B cell (primary cell): Measurements from ENCODE around the gene FAM177B. TPM values are rescaled to one million over a fixed set of nuclear protein-coding genes. Genes with fewer than 3 reads are reported as not detected.

Experiments
- ATAC-seq: fragments of 200-7000 bp; cut with Tn5 transposase; one replicate; pipeline ENCODE4 v1.10.0; 2021; ENCODE audit warnings: low read depth, mild to moderate bottlenecking, moderate number of reproducible peaks, moderate library complexity
- CTCF ChIA-PET: fragments of 350-600 bp; sonication (Branson Sonifier 250); formaldehyde crosslinking; loops from one replicate; lab custom pipeline; 2021; ENCODE audit warnings: antibody characterized with exemption, inconsistent platforms; lab: Charles Lee
- POLR2A ChIA-PET: fragments of 350-600 bp; sonication (Branson Sonifier 250); formaldehyde crosslinking; loops from one replicate; lab custom pipeline; 2021; ENCODE audit warnings: antibody characterized with exemption; lab: Charles Lee
- DNase-seq: peaks from one replicate; pipeline ENCODE4 v3.0.0; 2013
- H2AFZ ChIP-seq: 2 replicates; pipeline ENCODE4 v1.6.1; 2012; ENCODE audit warnings: mild to moderate bottlenecking, low read depth, low read length; ENCODE audit not compliant: insufficient read depth, poor library complexity, severe bottlenecking
- H3K27ac ChIP-seq, 2 donors: 1 replicate in 1 of 2; 2 replicates in 1 of 2; pipeline ENCODE4 v1.5.1; 2012 to 2013; ENCODE audit warnings: low read length in 2 of 2, mild to moderate bottlenecking in 2 of 2, moderate library complexity in 1 of 2
- H3K27me3 ChIP-seq, 4 experiments: fragments of 200-600 bp in 1 of 4; sonication (generic) in 1 of 4; replicated peaks in 1 of 4; 1 replicate in 2 of 4; 2 replicates in 2 of 4; pipeline versions ENCODE4 v1.6.1 to v1.7.0; 2013 to 2016; ENCODE audit warnings: low read length in 3 of 4, mild to moderate bottlenecking in 2 of 4, mixed read lengths in 1 of 4, moderate library complexity in 1 of 4; ENCODE audit not compliant: insufficient read depth in 4 of 4, control insufficient read depth in 3 of 4; ENCODE audit errors: control extremely low read depth in 1 of 4
- H3K36me3 ChIP-seq, 2 experiments: replicated peaks in 1 of 2; 1 replicate in 1 of 2; 2 replicates in 1 of 2; pipeline versions ENCODE4 v1.6.1 to v1.7.1; 2013; ENCODE audit warnings: low read length in 1 of 2; ENCODE audit not compliant: insufficient read depth in 2 of 2, control insufficient read depth in 1 of 2; ENCODE audit errors: control extremely low read depth in 1 of 2, extremely low read depth in 1 of 2
- H3K4me1 ChIP-seq, 2 donors: fragments of 200-600 bp in 1 of 2; sonication (generic) in 1 of 2; 1 replicate in 1 of 2; 2 replicates in 1 of 2; pipeline versions ENCODE4 v1.5.1 to v1.6.1; 2013 to 2017; ENCODE audit warnings: low read length in 2 of 2; ENCODE audit not compliant: control insufficient read depth in 2 of 2, insufficient read depth in 2 of 2
- H3K4me2 ChIP-seq: replicated peaks from 2 replicates; pipeline ENCODE3; 2012; ENCODE audit warnings: mild to moderate bottlenecking, low read depth, low read length; ENCODE audit not compliant: poor library complexity, severe bottlenecking
- H3K4me3 ChIP-seq, 5 experiments: fragments of 200-600 bp in 1 of 5; sonication (generic) in 1 of 5; 1 replicate in 3 of 5; 2 replicates in 2 of 5; pipeline versions ENCODE4 v1.5.1 to v1.7.0; 2011 to 2016; ENCODE audit warnings: low read length in 4 of 5, mild to moderate bottlenecking in 4 of 5, low read depth in 2 of 5, control low read depth in 1 of 5, moderate library complexity in 1 of 5; ENCODE audit not compliant: insufficient read depth in 1 of 5; ENCODE audit errors: control extremely low read depth in 1 of 5, extremely low read depth in 1 of 5
- H3K79me2 ChIP-seq: fragments of 200-600 bp; sonication (generic); one replicate; pipeline ENCODE4 v1.6.0; 2016; ENCODE audit warnings: low read length; ENCODE audit not compliant: control insufficient read depth, insufficient read depth
- H3K9ac ChIP-seq: fragments of 200-600 bp; sonication (generic); 2 replicates; pipeline ENCODE4 v1.6.1; 2017; ENCODE audit warnings: mild to moderate bottlenecking, low read length, moderate library complexity
- H3K9me3 ChIP-seq, 3 donors: one replicate each; pipeline versions ENCODE4 v1.6.1 to v1.7.1; 2013; ENCODE audit warnings: low read length in 2 of 3; ENCODE audit not compliant: control insufficient read depth in 2 of 3, insufficient read depth in 1 of 3; ENCODE audit errors: control extremely low read depth in 1 of 3
- H4K20me1 ChIP-seq: 2 replicates; pipeline ENCODE4 v1.6.0; 2012; ENCODE audit warnings: mild to moderate bottlenecking, low read length; ENCODE audit not compliant: insufficient read depth, control insufficient read depth, poor library complexity, severe bottlenecking
- H3K27ac Mint-ChIP-seq: one replicate; pipeline ENCODE4 v1.8.0; 2021; ENCODE audit warnings: mixed read lengths
- H3K27me3 Mint-ChIP-seq: one replicate; pipeline ENCODE4 v1.8.0; 2021; ENCODE audit warnings: mixed read lengths
- H3K4me1 Mint-ChIP-seq: one replicate; pipeline ENCODE4 v1.8.0; 2021; ENCODE audit warnings: mixed read lengths
- H3K4me3 Mint-ChIP-seq: one replicate; pipeline ENCODE4 v1.8.0; 2021; ENCODE audit warnings: mixed read lengths
- H3K9me3 Mint-ChIP-seq: one replicate; pipeline ENCODE4 v1.8.0; 2022; ENCODE audit warnings: mixed read lengths; ENCODE audit not compliant: insufficient read depth
- CTCF ChIP-seq: fragments of 200-600 bp; IDR thresholded peaks from one replicate; pipeline ENCODE4 v1.8.0; 2022; ENCODE audit warnings: antibody characterized with exemption, mild to moderate bottlenecking
- EZH2 ChIP-seq: IDR thresholded peaks from 2 replicates; pipeline ENCODE4 v1.6.1; 2012; ENCODE audit warnings: borderline replicate concordance, low read depth, mild to moderate bottlenecking, moderate library complexity, low read length; ENCODE audit not compliant: insufficient read depth, poor library complexity, severe bottlenecking
- WGBS: methylation state at CpG from one replicate; pipeline ENCODE4 v1.1.5; 2013; ENCODE audit warnings: missing lambda C conversion rate; ENCODE audit not compliant: insufficient coverage; 5-methylcytosine and 5-hydroxymethylcytosine counted together
- intact Hi-C: fragments of 100-400 bp; cut with micrococcal nuclease; formaldehyde crosslinking; loops from one replicate; pipeline ENCODE4 v1.10.0; 2022
- polyA plus RNA-seq: library from polyadenylated mRNA; depleted of rRNA; stranded (reverse); fragments of >200 nt; gene quantifications from 2 replicates; pipeline ENCODE4 v1.2.3, GENCODE V29; 2012
- total RNA-seq, 2 donors: library from RNA; stranded (reverse); fragments of 120-200 nt in 1 of 2; gene quantifications; 1 replicate in 1 of 2; 2 replicates in 1 of 2; pipeline versions ENCODE4 v1.2.3 to v1.2.4, GENCODE V29; 2013 to 2022

FAM177B gene
- total and polyA plus RNA-seq, 2 donors (not counting 1 experiment from before 2014, with no cell fraction given), result 12.8 to 19.9 TPM

- Histone ChIP-seq H3K9me3 (peaks cover 1 to 8% (median 8%) of the 10 kb centered on the region in 3 donors), H3K36me3 (no peaks in the 10 kb centered on the region), H3K79me2 (no peaks in the 10 kb centered on the region), H3K27me3 (no peaks in the 10 kb centered on the region), H2AFZ (no peak overlapping the region), H3K27ac (no peak overlapping the region), H3K4me2 (no peak overlapping the region), H3K4me1 (peaks cover 17 to 18% of the 10 kb centered on the region in 2 donors), H3K9ac (no peak overlapping the region), H3K4me3 (no peak overlapping the region), H4K20me1 (no peaks in the 10 kb centered on the region)
- no peak for TF ChIP-seq CTCF
- TF ChIP-seq EZH2, result no peak
- H3K4me1 Mint-ChIP-seq, result peaks cover 54% of the 10 kb centered on the region
- H3K9me3 Mint-ChIP-seq, result peaks cover 9% of the 10 kb centered on the region
- H3K27me3 Mint-ChIP-seq, result no peaks in the 10 kb centered on the region
- ATAC-seq, result no peak
- no peak overlapping the region for H3K4me3 Mint-ChIP-seq
- 0% methylated on average over 1 of the region's 2 CpGs for WGBS
- DNase-seq, result no peak
- no peak overlapping the region for H3K27ac Mint-ChIP-seq
- intact Hi-C loops, result loop anchor here (5.0 kb wide), 1 partner anchor 33 kb away; no protein-coding TSS in a partner anchor
- ChIA-PET POLR2A (no interaction called here), CTCF (interaction anchor here (0.6 to 1.3 kb wide), 2 partner anchors 52 to 1339 kb away, joined by 3 read pairs; no protein-coding TSS in a partner anchor)
Observed at GRCh38 chr1:222784916-222785315, 47.9 kb downstream of the FAM177B start.

GRCh38 chr1:222785529-222785928, 48.5 kb downstream of the FAM177B start:
- Mint-ChIP-seq H3K27ac (no peak overlapping the region), H3K4me3 (no peak overlapping the region), H3K4me1 (peaks cover 55% of the 10 kb centered on the region), H3K9me3 (peaks cover 11% of the 10 kb centered on the region), H3K27me3 (no peaks in the 10 kb centered on the region)
- Histone ChIP-seq H4K20me1 (no peaks in the 10 kb centered on the region), H2AFZ (no peak overlapping the region), H3K36me3 (no peaks in the 10 kb centered on the region), H3K27me3 (no peaks in the 10 kb centered on the region), H3K27ac (no peak overlapping the region), H3K79me2 (no peaks in the 10 kb centered on the region), H3K4me2 (no peak overlapping the region), H3K4me3 (no peak overlapping the region), H3K9ac (no peak overlapping the region), H3K9me3 (peaks cover 1 to 15% (median 13%) of the 10 kb centered on the region in 3 donors), H3K4me1 (peaks cover 17 to 18% of the 10 kb centered on the region in 2 donors)
- intact Hi-C loops, result loop anchor here (5.0 kb wide), 1 partner anchor 33 kb away; no protein-coding TSS in a partner anchor
- ATAC-seq, result no peak
- TF ChIP-seq CTCF, result no peak
- TF ChIP-seq EZH2, result no peak
- WGBS, result 40% methylated on average over 1 of the region's 2 CpGs
- no peak for DNase-seq
- CTCF ChIA-PET, result interaction anchor here (0.6 kb wide), 1 partner anchor 1339 kb away, joined by 3 read pairs; no protein-coding TSS in a partner anchor
- POLR2A ChIA-PET, result interaction anchor here (0.6 kb wide), 1 partner anchor 11 kb away, joined by 3 read pairs; no protein-coding TSS in a partner anchor
